HK-2 (cell line): Measurements from ENCODE around the gene COG5.

ENCODE experiments used
- DNase-seq: peaks from one replicate; pipeline ENCODE4 v3.0.0-alpha.2; 2018; ENCODE audit not compliant: unreplicated experiment

COG5 gene

DNA sequence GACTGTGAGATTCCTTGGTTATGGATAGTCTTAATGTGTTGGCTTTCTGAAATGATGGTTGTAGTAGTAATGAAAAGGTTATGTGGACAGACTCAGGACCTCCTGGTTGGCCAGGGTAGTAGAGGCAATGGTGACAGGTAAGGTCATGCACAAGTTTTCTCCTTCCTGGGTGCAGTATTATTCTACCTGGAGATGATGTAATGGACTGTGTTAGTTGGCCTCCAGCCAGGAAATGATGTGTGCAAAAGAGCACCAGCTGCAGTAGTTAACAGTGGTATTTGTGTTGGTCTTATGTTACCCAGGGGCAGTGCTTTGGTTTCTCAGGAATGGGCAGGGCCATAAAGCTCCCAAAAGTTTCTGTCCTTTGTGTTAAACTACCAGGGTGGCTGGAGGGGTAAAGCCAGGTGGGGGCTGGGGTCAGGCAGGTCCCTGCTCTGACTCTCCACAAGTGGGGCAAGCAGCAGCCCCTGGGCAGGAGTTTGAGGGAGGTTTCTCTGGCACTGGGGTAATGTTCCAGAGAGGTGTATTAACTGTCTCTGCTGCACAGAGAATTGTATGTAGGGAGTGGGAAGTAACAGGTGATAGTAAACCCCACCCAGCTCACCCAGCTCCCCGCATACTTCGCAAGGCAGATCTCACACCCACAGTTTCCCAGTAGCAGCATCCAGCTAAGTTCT is 57.6 kb downstream of the COG5 start:
- no peak for DNase-seq

DNA sequence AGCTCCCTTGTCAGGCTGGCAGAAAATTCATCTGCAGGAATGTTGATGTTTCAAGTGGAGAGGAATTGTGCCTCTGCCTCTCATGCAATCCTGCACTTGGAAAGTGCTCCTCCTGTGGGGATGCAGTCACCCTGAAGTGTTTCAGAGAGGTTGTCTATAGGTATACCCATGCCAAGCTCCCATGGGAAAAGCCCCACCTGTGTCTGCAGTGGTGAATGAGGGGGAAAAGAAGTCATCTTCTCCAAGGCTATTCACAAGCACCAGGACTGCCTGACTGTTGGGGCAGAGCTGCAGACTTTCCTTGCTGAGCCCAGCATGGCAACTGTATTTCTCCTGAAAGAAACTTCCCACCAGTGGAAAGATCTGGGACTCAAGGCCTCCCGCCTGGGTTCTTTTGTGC is 58.4 kb downstream of the COG5 start:
- no peak for DNase-seq

DNA sequence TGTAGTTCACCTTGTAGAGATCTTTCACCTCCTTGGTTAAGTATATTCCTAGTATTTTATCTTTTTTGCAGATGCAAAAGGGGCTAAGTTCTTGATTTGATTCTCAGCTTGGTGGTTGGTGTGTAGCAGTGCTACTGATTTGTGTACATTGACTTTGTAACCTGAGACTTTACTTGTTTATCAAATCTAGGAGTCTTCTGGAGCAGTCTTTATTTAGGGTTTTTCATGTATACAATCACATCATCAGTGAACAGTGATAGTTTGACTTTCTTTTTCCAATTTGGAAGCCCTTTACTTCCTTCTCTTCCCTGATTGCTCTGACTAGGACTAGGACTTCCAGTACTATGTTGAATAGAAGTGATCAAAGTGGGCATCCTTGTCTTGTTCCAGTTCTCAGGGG is 60.0 kb downstream of the COG5 start:
- no peak for DNase-seq

- no peak for DNase-seq
Measured at GRCh38 chr7:107502797-107503196, 60.9 kb downstream of the COG5 start.

DNA sequence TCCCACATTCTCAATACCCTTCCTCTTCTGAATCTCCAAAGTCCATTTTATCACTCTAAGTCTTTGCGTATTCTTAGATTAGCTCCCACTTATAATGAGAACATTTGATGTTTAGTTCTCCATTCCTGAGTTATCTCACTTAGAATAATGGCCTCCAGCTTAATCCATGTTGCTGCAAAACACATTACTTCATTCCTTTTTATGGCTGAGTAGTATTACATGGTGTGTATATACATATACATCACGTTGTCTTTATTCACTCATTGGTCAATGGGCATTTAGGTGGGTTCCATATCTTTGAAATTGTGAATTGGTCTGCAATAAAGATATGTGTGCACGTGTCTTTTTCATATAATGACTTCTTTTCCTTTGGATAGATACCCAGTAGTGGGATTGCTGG is 61.6 kb downstream of the COG5 start:
- DNase-seq, result no peak

DNA sequence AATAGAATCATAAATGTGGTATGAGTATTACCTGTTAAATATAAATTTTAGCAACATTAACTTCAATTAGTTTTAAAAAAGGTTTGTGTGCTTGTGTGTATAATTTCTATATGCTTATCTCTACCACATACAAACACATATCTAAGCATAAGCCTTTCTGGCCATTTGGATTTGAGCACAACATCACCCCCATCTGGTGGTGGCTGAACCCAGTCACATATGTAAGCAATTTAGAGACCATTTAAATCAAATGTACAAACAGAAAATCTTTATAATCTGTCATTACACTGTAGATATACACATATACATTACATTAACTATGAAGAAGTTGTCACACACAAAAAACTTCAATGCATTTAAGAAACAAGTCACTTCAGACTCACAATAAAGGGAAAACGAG is 62.1 kb downstream of the COG5 start:
- no peak for DNase-seq

- DNase-seq, result no peak
Measured at GRCh38 chr7:107499731-107500130, 64.0 kb downstream of the COG5 start.

- DNase-seq, result no peak
Measured at GRCh38 chr7:107495516-107495915, 68.2 kb downstream of the COG5 start.

DNA sequence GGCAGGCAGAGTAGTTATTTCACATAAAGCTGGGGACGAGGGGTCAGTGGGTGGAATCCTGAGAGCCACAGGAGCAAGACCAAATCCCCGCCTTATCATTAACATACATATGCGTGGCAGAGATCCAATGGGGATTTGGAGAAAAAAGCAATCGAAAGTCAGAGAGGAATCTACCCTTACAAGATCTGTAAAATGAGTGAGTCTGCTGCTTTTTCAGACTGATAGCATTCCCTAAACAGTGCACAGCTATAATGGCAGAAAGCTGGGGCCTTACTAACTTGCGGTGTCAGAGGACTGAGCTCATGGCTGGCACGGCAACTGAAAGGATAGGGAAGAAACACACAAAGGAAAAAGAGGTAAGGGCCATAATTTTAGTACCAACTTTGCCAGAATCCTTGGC is 68.8 kb downstream of the COG5 start:
- no peak for DNase-seq

DNA sequence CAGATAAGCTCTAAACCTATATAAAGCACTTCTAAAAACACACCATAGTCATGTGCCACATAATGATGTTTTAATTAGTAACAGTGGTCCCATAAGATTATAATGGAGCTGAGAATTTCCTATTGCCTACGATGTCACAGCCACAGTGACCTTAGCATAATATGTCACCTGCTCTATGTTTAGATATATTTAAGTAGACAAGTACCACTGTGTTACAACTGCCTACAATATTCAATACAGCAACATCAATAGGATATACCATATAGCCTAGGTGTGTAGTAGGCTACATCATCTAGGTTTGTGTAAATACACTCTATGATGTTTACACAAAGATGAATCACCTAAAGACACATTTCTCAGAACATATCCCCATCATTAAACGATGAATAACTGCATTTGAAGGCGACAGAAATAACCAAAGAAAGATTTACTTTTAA is 69.4 kb downstream of the COG5 start:
- no peak for DNase-seq

DNA sequence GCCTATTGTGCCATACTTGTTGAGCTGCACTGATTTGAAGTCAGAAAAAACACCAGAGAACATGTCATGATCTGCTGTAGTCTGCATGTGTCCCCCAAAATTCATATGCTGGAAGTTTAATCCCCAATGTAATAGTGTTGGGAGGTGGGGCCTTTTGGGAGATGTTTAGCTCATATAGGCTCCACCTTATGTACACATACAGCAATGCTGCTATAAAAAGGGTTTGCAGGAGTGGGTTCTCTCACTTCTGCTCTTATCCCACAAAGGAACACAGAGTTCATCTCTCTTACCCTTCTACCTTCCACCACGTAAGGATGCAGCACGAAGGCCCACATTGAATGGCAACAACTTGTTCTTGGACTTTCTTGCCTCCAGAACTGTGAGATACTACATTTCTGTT is 70.8 kb downstream of the COG5 start:
- DNase-seq, result no peak

GRCh38 chr7:107486041-107486440 is 77.7 kb downstream of the COG5 start:
- no peak for DNase-seq

GRCh38 chr7:107482571-107482970 is 81.1 kb downstream of the COG5 start:
- no peak for DNase-seq

DNA sequence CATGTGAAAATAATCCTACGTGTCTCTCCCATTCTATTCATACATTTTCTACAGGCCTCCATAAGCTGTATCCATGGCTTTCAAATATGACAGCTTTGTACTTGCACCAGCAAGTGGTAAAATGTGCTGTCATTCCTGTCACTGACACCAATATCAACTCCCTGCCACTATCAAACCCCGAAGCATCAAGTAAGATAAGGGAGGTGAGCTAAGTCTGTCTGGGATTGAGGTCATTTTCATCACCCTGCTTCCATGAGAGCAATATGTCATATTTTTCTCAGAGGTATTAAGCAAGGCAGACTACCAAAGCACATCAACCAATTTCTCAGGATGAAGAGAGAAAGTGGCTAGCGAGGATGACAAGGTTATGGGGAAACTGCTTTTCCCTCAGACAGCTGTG is 82.8 kb downstream of the COG5 start:
- DNase-seq, result no peak

- no peak for DNase-seq
Measured at GRCh38 chr7:107479303-107479702, 84.4 kb downstream of the COG5 start.

DNA sequence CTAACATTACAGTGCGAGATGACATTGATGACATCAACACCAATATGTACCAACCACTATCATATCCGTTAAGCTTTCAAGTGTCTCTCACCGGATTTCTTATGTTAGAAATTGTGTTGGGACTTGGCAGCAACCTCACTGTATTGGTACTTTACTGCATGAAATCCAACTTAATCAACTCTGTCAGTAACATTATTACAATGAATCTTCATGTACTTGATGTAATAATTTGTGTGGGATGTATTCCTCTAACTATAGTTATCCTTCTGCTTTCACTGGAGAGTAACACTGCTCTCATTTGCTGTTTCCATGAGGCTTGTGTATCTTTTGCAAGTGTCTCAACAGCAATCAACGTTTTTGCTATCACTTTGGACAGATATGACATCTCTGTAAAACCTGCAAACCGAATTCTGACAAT is 89.6 kb downstream of the COG5 start:
- DNase-seq, result no peak

GRCh38 chr7:107472116-107472515 is 91.6 kb downstream of the COG5 start:
- no peak for DNase-seq

DNA sequence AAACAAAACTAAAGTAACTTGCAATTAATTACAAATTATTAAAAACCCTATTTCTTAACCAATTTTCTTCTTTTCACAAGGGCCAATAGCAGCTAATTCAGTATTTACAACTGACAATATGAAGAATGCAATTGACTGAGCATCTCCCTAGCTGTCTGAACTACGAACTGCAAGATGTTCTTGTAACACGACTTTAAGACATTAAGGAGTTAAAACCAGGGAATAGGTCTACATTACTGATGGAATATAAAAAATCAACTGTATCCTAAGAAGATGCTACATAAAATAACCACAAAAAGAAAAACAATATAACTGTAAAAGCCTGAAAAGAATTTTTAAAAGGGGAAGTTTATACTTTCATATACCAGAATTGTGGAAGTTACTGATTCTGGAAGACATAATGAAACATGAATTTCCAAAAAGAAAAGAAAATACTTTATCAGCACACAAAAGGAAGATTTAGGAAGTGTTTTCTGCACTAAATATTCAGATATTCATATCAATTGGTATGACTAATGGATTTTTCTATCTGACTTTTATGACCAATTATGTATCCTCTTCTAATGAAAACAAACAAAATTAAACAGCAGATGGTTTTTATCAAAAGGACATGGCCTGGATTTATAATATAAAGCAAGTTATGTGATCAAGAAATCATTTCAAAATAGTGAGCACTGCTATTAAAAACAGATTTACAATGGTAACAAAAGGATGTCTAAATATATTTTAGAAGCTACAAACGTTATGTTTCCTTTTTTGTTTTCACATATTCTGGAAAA is 92.2 kb downstream of the COG5 start:
- no peak for DNase-seq

DNA sequence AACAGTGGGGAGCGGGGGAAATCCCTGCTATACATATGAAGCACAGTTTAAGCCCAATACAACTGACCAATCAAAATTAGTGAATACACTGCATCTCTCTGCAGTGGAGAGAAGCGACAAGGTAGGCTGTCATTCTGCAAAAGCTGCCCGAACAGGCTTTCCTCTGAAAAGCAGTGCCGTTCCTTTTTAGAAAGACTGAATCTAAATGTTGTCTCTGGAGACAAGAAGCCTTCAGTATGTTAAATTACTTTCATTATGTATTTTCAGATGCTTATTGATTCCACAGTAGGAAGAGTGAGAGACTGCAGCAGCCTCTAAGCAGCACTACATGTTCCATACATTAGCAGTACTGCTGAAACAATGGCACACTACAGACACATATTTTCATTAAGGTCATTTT is 93.8 kb downstream of the COG5 start, which contains the start of gene GPR22:
TSS of gene GPR22 (plus strand) at position 129 of the 400 bp plus-strand sequence. CDS start 4,004 bp downstream, outside the sequence.
- DNase-seq, result no peak

GRCh38 chr7:107468824-107469223 is 94.9 kb downstream of the COG5 start:
- DNase-seq, result no peak

- no peak for DNase-seq
Measured at GRCh38 chr7:107467972-107468371, 95.7 kb downstream of the COG5 start.

- no peak for DNase-seq
Measured at GRCh38 chr7:107464666-107465226, 99.0 kb downstream of the COG5 start.
